ENCODE results near the gene MORN1.

DNA sequence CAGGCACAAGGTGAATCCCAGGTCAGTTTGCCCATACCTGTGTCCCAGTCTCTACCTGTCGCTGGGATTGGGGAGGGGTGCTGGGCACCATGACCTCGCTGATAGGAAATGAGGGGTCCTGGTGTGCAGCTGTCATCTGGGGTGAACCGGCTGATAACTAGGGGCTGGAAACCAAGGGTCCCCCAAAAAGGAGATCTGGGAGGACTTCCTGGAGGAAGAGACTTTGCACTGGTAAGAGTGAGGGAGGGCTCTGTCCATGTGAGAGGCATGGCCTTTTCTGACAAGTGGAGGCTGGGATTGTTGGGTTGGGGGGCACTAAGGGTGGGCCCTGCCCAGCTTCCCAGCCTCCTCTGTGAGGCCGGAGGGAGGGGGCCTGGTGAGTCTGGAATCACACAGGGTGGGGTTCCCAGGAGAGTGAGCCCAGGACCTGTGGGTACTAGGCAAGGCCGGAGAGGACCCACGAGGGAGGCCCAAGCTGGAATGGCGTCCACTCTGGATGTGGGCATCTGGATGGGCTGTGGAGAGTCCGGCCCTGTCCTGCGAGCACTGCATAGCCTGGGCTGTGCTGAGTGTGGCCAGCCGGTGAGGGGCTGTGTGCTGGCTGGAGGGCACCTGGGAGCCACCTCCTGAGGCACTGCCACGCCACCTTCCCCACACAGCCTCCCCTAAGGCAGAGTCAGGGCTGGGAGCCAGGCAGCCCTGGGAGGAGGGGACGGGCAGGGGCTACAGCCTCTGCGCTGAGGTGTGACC lies 25.9 kb upstream of the MORN1 start:
- TF ChIP-seq MAX (IDR thresholded peaks at IDR 0.05; ENCODE audit: insufficient read depth, insufficient read length) (no peak), POLR2A (IDR thresholded peaks at IDR 0.05; ENCODE audit: low read depth, low read length) (no peak), EZH2 (IDR thresholded peaks at IDR 0.05; ENCODE audit: borderline replicate concordance, low read depth, low read length, severe bottlenecking) (no peak), POLR2AphosphoS5 (IDR thresholded peaks at IDR 0.05; ENCODE audit: insufficient read depth, low read depth, low read length) (no peak), FOS (IDR thresholded peaks at IDR 0.05; ENCODE audit: borderline replicate concordance, insufficient read depth, low read length) (no peak), MYC (IDR thresholded peaks at IDR 0.05; ENCODE audit: low read depth, low read length) (no peak), GATA2 (IDR thresholded peaks at IDR 0.05; ENCODE audit: insufficient read depth, insufficient read length, low read depth, low read length) (no peak)
- TF ChIP-seq, protein P1, sequence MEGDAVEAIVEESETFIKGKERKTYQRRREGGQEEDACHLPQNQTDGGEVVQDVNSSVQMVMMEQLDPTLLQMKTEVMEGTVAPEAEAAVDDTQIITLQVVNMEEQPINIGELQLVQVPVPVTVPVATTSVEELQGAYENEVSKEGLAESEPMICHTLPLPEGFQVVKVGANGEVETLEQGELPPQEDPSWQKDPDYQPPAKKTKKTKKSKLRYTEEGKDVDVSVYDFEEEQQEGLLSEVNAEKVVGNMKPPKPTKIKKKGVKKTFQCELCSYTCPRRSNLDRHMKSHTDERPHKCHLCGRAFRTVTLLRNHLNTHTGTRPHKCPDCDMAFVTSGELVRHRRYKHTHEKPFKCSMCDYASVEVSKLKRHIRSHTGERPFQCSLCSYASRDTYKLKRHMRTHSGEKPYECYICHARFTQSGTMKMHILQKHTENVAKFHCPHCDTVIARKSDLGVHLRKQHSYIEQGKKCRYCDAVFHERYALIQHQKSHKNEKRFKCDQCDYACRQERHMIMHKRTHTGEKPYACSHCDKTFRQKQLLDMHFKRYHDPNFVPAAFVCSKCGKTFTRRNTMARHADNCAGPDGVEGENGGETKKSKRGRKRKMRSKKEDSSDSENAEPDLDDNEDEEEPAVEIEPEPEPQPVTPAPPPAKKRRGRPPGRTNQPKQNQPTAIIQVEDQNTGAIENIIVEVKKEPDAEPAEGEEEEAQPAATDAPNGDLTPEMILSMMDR (IDR thresholded peaks at IDR 0.05; ENCODE audit: extremely low read depth in 1 of 2, insufficient read depth in 1 of 2, low read depth in 1 of 2, low read length in 2 of 2): no peak
